Hippocampal formation (tissue), 2 donors: ENCODE data around the gene ERBB4.

ENCODE experiments used
- DNase-seq, 2 donors: peaks; one replicate each; lab custom pipeline; 2025; lab: John Stamatoyannopoulos, UW

ERBB4 gene

DNA sequence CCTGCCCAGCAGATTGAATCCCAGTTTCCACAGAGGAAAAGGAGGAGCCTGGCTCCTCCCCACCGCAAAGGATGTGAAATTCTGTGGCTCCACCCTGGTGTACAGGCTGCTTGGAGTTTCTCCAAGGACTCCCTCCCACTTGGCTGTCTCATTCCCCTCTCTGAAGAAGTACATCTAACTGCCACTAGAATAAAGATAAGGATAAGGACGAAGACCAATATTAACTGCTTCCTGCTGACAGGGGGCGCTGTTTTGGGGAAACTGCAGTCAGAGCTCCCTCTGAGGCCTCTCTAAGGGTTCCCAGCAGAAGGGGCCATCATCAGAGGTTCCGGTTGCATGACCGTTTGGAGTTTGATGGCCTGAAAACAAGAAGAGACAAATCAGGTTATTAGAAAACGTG is 1191.3 kb downstream of the ERBB4 start:
- DNase-seq, result no peak

- no peak for DNase-seq
Observed at GRCh38 chr2:211344289-211344688, 1194.3 kb downstream of the ERBB4 start.

DNA sequence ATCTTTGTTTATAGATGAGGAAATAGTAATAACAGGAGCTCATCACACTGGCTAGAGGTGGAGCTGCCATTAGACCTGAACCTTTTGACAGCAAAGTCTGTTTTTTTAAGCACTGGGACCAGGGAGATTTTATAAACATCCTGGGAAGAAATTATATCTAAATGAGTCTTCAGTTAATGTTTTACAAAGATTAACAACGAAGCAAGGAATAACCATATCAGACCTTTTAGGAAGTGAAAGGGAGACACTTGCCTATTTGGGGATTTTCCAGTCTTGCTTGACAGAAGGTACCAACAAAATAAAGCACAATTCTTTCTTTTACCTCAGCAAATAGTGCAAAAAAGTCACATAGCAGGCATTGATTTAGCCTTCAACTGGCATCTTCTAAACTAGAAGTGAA is 1205.2 kb downstream of the ERBB4 start:
- DNase-seq, result no peak

DNA sequence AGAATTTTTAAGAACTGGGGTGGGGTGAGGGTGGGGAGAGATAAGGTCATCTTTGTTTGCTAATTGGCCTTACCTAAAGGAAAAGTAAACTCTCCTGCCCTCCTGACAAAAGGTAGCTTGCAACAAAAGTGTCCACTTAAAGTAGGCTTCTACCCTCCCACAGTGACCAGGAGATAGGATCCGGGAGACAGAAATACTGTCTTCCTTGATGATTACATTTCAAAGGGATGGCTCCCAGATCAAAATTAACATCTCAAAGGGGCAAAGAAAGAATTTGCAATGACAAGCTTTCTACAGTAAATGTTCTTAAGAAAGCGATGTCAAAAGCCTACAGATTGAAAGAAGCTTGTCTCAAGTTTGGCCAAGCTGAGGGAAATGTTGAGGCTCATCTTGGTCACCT is 1206.9 kb downstream of the ERBB4 start:
- DNase-seq, result no peak

- DNase-seq, result no peak
Observed at GRCh38 chr2:211329882-211330281, 1208.7 kb downstream of the ERBB4 start.

DNA sequence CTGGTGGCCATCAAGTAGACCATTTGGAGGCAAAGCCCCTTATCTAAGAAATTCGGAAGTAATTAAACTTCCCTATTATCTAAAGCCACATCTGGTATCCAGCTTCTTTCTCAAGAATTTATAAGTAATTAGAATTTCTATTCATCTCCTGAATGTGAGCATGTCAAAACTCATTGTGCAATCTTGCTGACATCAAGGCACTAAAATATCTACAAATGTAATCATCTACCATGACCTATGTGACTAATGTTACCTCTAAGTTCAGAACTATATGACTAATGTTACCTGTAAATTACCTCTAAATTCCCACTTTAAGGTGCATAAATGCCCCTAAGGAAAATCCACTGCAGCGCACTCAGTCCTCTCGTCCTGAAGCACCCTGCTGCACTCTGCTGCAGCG is 1209.2 kb downstream of the ERBB4 start:
- no peak for DNase-seq

- DNase-seq, result no peak
Observed at GRCh38 chr2:211328126-211328525, 1210.5 kb downstream of the ERBB4 start.
